GM23338 (cell line): Measurements from ENCODE around the gene RPL29.

ENCODE experiments used
- CREB1 ChIP-seq: fragments of 250-450 bp; sonication (Bioruptor Pico); IDR thresholded peaks from 2 replicates; pipeline ENCODE4 v1.5.0; 2020; ENCODE audit warnings: low read depth, mild to moderate bottlenecking, moderate library complexity
- CTCF ChIP-seq, 2 experiments: fragments of 200-600 bp in 1 of 2; sonication (generic) in 1 of 2; conservative IDR thresholded peaks; 2 replicates each; pipeline versions ENCODE4 v1.5.1 to v1.6.1; 2016 to 2017; ENCODE audit warnings: antibody characterized with exemption in 2 of 2, low read depth in 2 of 2, mild to moderate bottlenecking in 2 of 2, moderate library complexity in 1 of 2
- EZH2 ChIP-seq: fragments of 200-600 bp; sonication (generic); IDR thresholded peaks from one replicate; pipeline ENCODE4 v1.8.0; 2017; ENCODE audit warnings: antibody characterized with exemption, mild to moderate bottlenecking, low read depth; ENCODE audit not compliant: unreplicated experiment
- NANOG ChIP-seq: IDR thresholded peaks from 2 replicates; pipeline ENCODE4 v1.6.1; 2016; ENCODE audit warnings: antibody characterized with exemption, borderline replicate concordance
- POLR2AphosphoS5 ChIP-seq: IDR thresholded peaks from 2 replicates; pipeline ENCODE4 v1.6.1; 2016; ENCODE audit warnings: antibody characterized with exemption, low read depth
- REST ChIP-seq: IDR thresholded peaks from one replicate; pipeline ENCODE4 v1.6.1; 2018; ENCODE audit warnings: antibody characterized with exemption; ENCODE audit not compliant: unreplicated experiment

- TF ChIP-seq CTCF (conservative IDR thresholded peaks at IDR 0.05; ENCODE audit: low read depth in 2 of 2), result no peak
- no peak for TF ChIP-seq EZH2
- no peak for TF ChIP-seq POLR2AphosphoS5
- no peak for TF ChIP-seq CREB1 (CRISPR knock-in tag)
- TF ChIP-seq NANOG, result no peak
- no peak for TF ChIP-seq REST
Measured at GRCh38 chr3:52004906-52005395, 9.3 kb upstream of the RPL29 start.
